G401.6 (cell line): ENCODE measurements around the gene ZC3HAV1.
"Not testable (repeated sequence)": the region's sequence is repeated elsewhere in the genome, so short reads cannot be mapped to it uniquely, and the experiment has no call there.

Source experiments
- FAIRE-seq: peaks from 2 replicates; lab custom pipeline; 2012; peaks lifted over from hg19 to GRCh38; lab: Jason Lieb, UNC

ZC3HAV1 gene

GRCh38 chr7:139084709-139085108, 24.8 kb downstream of the ZC3HAV1 start:
- FAIRE-seq: no peak

DNA sequence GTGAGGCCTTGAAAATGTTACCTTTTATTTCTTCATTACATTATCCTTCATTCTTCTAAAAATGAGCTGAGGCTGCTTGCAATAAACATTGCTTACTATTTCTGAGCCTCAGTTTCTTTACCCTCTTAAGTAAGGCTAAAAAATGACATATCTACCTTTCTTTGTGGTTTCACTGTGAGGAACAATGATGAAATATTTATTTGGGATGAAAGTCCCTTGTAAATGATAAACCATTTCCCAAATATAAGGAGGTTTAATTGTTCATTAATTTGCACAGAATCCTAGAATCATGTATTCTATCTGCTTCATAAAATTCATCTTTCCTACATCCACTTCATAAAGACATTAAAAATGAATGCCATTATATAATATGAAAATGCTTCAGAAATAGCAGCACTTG, 27.9 kb downstream of the ZC3HAV1 start:
- FAIRE-seq: no peak

DNA sequence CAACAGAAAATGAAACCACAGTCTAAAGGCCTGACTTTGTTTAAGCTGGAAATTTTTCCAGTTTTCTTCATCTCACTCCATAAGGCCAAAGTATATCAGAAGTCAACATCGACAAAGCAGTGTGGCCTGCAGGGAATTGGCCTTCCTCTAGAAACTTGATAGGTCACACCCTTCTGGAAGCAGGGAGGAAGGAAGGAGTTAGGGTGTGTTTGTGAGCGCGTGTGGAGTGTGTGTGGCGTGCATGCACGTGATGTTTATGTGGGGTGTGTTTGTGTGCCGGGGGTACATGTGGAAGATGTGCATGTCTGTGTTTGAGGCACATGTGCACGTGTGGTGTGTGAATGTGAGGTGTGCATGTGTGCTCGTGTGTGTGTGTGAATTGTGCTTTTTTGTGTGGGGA, 28.6 kb downstream of the ZC3HAV1 start:
- no peak for FAIRE-seq

GRCh38 chr7:139079861-139080260, 29.7 kb downstream of the ZC3HAV1 start:
- no peak for FAIRE-seq

GRCh38 chr7:139078911-139079310, 30.6 kb downstream of the ZC3HAV1 start:
- no peak for FAIRE-seq

DNA sequence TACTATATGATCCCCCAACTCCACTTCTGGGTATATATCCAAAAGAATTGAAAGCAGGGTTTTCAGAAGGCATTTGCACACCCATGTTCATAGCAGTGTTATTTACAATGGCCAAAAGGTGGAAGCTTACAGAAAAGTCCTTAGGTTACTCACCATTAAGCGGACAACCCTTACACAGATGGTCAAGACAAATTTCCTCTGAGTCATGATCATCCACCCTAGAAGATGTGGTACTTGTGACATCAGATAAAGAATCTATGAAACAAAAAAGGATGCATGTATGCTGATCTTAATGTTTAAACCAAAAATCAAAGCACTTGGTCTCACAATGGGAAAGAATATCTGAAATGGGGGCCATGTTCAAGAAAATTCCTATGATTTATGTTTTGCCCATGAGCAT, 31.1 kb downstream of the ZC3HAV1 start:
- no peak for FAIRE-seq

DNA sequence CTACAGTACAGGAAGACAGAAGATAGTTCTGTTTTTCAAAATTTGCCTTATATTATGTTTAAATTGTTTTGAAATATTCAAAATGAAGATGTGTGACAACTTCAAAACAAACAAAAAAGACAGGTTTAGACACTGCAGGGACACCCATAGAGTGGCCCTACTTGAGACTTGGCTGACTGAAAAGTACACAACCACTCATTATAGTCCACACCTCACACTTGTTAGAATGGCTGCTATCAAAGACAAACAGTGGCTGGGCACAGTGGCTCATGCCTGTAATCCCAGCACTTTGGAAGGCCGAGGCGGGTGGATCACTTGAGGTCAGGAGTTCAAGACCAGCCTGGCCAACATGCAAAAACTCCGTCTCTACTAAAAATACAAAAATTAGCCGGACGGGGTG, 31.8 kb downstream of the ZC3HAV1 start:
- not testable (repeated sequence) for FAIRE-seq

GRCh38 chr7:139075871-139076686, 33.4 kb downstream of the ZC3HAV1 start:
- no peak for FAIRE-seq

DNA sequence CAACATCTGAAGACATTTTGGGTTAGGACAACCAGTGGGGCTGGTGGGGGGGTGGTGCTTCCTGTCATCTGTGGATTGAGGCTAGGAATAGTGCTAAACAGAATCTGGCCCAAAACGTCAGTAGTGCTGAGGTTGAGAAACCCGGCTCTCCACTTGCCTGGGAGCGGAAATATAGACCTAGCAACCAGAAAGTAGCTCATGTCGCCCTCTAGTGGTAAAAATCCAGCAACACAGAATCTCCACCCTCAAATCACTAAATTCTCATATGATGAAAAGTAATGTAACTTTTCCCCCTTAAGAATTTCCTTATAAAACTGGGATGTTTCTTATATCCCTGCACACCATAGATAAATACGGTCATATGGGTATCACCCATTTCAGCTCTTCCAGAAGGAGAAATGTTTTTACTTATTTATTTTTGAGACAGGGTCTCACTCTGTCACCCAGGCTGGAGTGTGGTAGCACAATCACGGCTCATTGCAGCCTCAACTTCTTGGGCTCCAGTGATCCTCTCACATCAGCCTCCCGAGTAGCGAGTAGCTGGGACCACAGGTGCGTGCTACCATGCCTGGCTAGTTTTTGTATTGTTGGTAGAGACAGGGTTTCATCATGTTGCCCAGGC, 34.4 kb downstream of the ZC3HAV1 start:
- peak; percentile 79 for FAIRE-seq

- FAIRE-seq: no peak
Observed at GRCh38 chr7:139072796-139073195, 36.7 kb downstream of the ZC3HAV1 start.

GRCh38 chr7:139071680-139072079, 37.8 kb downstream of the ZC3HAV1 start:
- no peak for FAIRE-seq

DNA sequence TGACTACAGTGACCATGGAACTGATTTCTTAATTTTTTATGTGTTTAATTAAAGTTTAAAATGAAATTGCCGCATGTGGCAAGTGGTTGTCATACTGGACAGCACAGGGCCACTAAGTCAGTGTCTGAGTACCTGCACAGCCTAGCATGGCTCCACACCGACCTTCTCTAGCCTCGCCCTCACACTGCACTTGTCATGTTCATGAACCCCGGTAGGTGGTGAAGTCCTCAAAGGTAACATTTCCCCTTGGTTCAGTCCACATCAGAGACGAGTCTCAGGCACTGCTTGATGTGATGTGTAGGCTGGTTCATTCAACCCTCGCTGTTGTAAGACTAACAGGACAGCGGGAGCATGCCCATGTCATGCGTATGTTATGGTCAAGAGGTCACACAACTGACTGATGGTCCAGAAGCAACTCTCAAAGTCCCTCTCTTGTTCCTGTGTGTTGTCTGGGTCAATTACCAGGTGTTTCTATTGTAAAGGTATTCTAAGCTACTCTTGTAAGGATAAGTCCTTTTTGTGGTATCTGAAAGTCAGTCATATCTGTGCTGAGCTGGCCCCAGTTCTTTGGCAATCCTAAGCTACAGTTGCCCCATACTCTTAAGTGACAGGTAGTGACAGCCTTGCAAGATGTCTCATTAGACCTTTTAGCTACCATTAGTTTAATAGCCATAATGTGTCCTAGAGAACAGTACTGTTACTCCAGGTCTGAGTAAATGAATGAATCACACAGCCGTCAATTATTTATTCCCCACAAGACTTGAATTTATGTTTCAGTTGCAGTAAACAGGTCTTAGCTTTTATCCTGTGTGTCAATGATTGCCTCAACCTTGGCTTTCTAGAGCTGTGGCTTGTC, 40.7 kb downstream of the ZC3HAV1 start:
- FAIRE-seq: no peak

- FAIRE-seq: no peak
Observed at GRCh38 chr7:139066315-139066714, 43.2 kb downstream of the ZC3HAV1 start.

GRCh38 chr7:139065323-139065722, 44.2 kb downstream of the ZC3HAV1 start:
- no peak for FAIRE-seq

- FAIRE-seq: no peak
Observed at GRCh38 chr7:139061416-139061815, 48.1 kb downstream of the ZC3HAV1 start.

- no peak for FAIRE-seq
Observed at GRCh38 chr7:139060695-139061237, 48.8 kb downstream of the ZC3HAV1 start.

DNA sequence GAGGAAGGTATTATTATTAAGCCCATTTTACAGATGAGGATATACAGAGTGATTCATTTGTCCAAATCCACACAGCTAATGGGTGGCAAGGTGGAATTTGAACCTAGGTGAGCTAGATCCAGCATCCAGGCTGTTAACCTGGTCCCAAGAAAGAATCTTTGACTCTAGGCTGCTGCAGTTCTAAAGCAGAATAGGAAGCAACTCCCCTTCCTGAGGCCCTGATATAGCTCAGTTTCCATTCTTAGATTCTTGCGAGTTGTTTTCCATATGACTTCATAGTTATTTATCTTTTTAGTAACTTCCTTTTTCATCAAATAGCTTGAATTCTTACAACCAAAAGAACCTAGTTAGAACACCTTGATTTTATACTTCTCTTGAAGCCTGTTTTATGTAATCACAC, 49.6 kb downstream of the ZC3HAV1 start:
- FAIRE-seq: no peak

DNA sequence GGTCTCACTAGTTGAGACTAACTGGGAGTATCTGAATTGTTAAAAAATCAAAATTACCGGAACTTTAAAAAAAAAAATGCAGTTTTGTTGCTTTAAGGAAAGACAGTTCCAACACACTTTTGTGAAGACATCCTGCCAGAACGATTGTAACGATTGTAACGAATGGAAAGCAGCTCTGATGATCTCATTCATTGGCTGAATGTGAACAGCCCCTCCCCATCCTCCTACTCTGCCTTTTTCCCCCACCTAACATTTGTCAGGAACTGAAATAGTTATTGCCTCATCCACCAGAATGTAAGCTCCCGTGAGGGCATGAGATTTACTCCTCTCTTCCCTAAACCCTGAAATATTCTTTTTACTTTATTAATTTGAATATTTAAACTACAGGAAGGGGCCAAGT, 50.6 kb downstream of the ZC3HAV1 start:
- no peak for FAIRE-seq

- FAIRE-seq: no peak
Observed at GRCh38 chr7:139055674-139056073, 53.8 kb downstream of the ZC3HAV1 start.

- not testable (repeated sequence) for FAIRE-seq
Observed at GRCh38 chr7:139054656-139055055, 54.9 kb downstream of the ZC3HAV1 start.

DNA sequence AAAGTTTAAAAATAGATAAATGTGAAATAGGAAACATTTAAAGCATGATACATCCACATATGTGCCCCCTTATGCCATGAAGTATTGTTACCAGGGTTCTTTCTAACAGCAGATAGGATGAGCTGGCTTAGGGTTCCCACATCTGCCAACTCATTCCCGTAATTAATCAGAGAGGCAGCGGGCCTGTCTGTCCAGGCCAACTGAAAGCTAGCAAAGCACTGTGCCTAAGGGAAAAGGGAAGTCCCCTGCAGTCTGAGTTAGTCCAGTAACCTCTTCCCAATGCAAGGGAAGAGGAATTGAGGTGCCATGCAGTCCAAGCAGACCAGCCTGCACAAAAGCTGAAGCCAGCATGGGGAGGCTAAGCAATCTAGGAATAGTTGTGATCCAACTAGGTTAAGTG, 55.4 kb downstream of the ZC3HAV1 start:
- no peak for FAIRE-seq

DNA sequence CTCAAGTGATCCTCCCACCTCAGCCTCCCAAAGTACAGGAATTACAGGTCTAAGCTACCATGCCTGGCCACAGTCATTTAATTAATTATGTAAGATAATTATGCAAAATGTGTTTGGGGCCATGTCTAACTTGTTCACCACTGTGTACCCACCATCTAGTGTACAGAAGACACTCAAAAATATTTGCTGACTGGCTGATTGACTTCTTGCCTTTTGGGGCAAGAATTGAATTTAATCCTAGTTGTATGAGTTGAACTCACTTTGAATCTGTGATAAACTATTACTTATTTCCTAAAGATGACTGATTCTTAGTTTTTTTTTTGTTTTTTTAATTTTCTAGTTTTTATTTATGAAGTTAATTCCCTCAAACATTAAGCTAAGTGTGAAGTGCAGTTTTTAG, 57.9 kb downstream of the ZC3HAV1 start:
- no peak for FAIRE-seq

DNA sequence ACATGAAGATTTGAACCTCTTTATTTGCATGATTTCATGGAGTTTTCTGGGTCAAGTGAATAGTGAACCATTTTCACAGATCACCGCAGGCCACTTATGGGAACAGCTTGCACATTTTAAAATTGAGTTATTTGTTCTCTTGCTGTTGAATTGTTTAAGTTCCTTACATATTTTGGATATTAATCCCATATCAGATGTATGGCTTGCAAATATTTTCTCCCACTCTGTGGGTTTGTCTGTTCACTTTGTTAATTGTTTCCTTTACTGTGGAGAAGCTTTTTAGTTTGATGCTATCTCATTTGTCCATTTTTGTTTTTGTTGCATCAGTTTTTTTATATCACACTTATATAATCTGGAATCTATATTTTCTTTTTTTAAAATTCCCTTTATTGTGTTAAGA, 59.6 kb downstream of the ZC3HAV1 start:
- no peak for FAIRE-seq
